Heart left ventricle (tissue), 16 donors: ENCODE results near the gene FOXD4L1. TPM values are rescaled to one million over a fixed set of nuclear protein-coding genes. Genes with fewer than 3 reads are reported as not detected.
A peak's percentile ranks its signal among the peaks of the same experiment; 100 is the strongest.
"Not testable (repeated sequence)": the region's sequence is repeated elsewhere in the genome, so short reads cannot be mapped to it uniquely, and the experiment has no call there.

Experiments
- ATAC-seq, 4 donors: fragments of 200-7000 bp; cut with Tn5 transposase; one replicate each; pipeline ENCODE4 v1.9.1; 2020 to 2022; ENCODE audit warnings: moderate library complexity in 4 of 4, mild to moderate bottlenecking in 3 of 4, moderate number of reproducible peaks in 1 of 4
- DNase-seq, 5 donors: peaks; one replicate each; pipeline ENCODE4 v3.0.0-alpha.2; 2020
- H3K27ac ChIP-seq, 12 donors: fragments of 200-600 bp; sonication (generic) in 4 of 12; one replicate each; pipeline versions ENCODE4 v1.5.0 to v1.8.0; 2016 to 2022; ENCODE audit warnings: mild to moderate bottlenecking in 2 of 12
- H3K27me3 ChIP-seq, 9 donors: fragments of 200-600 bp; sonication (generic) in 2 of 9; one replicate each; pipeline versions ENCODE4 v1.5.1 to v1.8.0; 2016 to 2022; ENCODE audit warnings: mild to moderate bottlenecking in 3 of 9
- H3K36me3 ChIP-seq, 9 donors: fragments of 200-600 bp; sonication (generic) in 2 of 9; one replicate each; pipeline versions ENCODE4 v1.5.0 to v1.8.0; 2018 to 2022; ENCODE audit warnings: mild to moderate bottlenecking in 2 of 9
- H3K4me1 ChIP-seq, 12 donors: fragments of 200-600 bp; sonication (generic) in 4 of 12; one replicate each; pipeline versions ENCODE4 v1.5.0 to v1.8.0; 2016 to 2022; ENCODE audit warnings: mild to moderate bottlenecking in 3 of 12
- H3K4me3 ChIP-seq, 12 donors: fragments of 200-600 bp; sonication (generic) in 4 of 12; one replicate each; pipeline versions ENCODE4 v1.5.0 to v1.8.0; 2017 to 2022; ENCODE audit warnings: mild to moderate bottlenecking in 9 of 12, moderate library complexity in 4 of 12
- H3K9me3 ChIP-seq, 12 donors: fragments of 200-600 bp; sonication (generic) in 4 of 12; one replicate each; pipeline versions ENCODE4 v1.5.0 to v1.8.0; 2016 to 2022; ENCODE audit warnings: mild to moderate bottlenecking in 1 of 12
- CTCF ChIP-seq, 12 donors: fragments of 200-600 bp; sonication (generic) in 4 of 12; IDR thresholded peaks; one replicate each; pipeline versions ENCODE4 v1.5.0 to v1.8.0; 2018 to 2022; ENCODE audit warnings: antibody characterized with exemption in 12 of 12, mild to moderate bottlenecking in 5 of 12
- WGBS, 4 donors: extraction: QIAGEN DNeasy Blood & Tissue Kit in 2 of 4; methylation state at CpG; one replicate each; pipeline versions ENCODE4 v1.1.5 to v1.1.7; 2013 to 2018; 5-methylcytosine and 5-hydroxymethylcytosine counted together
- intact Hi-C, 10 donors: fragments of 100-400 bp; cut with DNase I; formaldehyde crosslinking; loops; one replicate each; pipeline versions ENCODE4 v1.11.1 to v1.14.2; 2022
- polyA plus RNA-seq, 2 donors: library from polyadenylated mRNA; stranded (reverse); fragments of 200-250 nt; gene quantifications; one replicate each; pipeline ENCODE4 v1.2.3, GENCODE V29; 2013
- total RNA-seq, 9 donors: library from RNA; depleted of rRNA in 2 of 9; stranded (reverse); fragments of >200 nt in 2 of 9; fragmentation: NEBNext Ultra II Directional in 3 of 9; extraction: Animal tissue kit (Norgen Biotek cat#: 25700) in 3 of 9; gene quantifications; one replicate each; pipeline versions ENCODE4 v1.1.0 to v1.2.4, GENCODE V29; 2016 to 2023
- donor health status: ischemic (EF 13 %, LVEDD 7.1; RV severe dilation, severe dysfunction).
- donor health status: healthy with polysubstance abuse.
- donor health status: DM: no; HTN: yes; CAD: no.
- donor health status: DM: no; HTN: no; CAD: no.
- donor health status: ischemic (EF 25% LVEDD 6.9; RV normal size, moderate dysfunction).
- donor health status: ischemic (EF 25% LVEDD 5.7; RV mildly dilated, moderate dysfunction).
- donor health status: healthy.
- donor health status: DM: yes; HTN: yes; CAD: no.
- donor health status: ischemic (EF 35%, LVEDD 5.7; RV mildly dilated, moderate dysfunction).
- donor health status: nonischemic (EF 11% LVEDD 7.7; RV severe dilation, severe dysfunction).
- donor health status: DM: yes; HTN: yes; CAD: no.
- donor health status: PGD.
- donor health status: ischemic (EF 29% LVEDD 5.4; RV normal size, mild dysfunction).
- donor health status: nonischemic (EF 23%, LVEDD 6.1; RV moderate dilation, normal function).

Gene FOXD4L1
- total and polyA plus RNA-seq, 11 donors, result 0.08 to 0.10 (median 0.09) TPM; not detected in 8

DNA sequence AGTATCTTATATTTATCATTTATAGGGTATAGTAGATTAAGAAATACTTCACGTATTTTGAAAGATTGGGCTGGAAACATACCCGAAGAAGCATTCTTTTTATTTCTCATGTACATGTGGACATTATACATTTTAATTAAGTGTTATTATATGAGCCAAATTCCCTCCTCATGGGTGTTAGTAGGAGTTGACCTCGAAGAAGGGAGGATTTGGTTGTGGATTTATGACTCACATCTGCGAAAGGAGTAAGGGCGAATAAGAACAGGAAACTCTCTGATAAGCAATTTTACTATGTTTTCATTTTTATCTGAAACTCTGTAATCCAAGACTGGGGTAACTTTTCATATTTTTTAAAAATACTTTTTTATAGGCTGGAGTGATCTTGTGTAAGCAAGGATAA, 23.0 kb downstream of the FOXD4L1 start:
- DNase-seq, ATAC-seq, H3K36me3 ChIP-seq, H3K27ac ChIP-seq, H3K27me3 ChIP-seq, H3K9me3 ChIP-seq, H3K4me1 ChIP-seq, intact Hi-C loops, H3K4me3 ChIP-seq: not testable (repeated sequence)
- WGBS, 4 donors, result 69 to 90% (median 78%) methylated on average over 4 to 5 of the region's 5 CpGs

DNA sequence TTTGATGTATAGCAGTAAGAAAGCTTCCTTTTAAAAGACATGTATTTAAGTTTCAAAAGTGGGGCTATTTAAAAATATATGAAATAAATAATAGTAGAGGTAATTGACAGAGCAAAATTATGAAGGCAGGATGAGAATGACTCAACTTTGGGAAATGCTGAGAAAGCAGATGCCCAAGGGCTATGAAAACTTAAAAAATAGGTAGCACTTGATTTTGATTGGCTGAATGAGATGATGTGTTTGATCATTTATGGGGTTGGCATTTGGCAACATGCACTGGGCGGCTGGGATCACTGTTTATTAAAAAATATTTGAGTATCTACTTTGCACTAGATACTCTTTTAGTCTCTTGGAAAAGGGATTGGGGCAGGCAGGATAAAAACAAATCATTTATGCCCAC, 26.5 kb downstream of the FOXD4L1 start:
- intact Hi-C loops, H3K4me1 ChIP-seq, H3K9me3 ChIP-seq, ATAC-seq, H3K27me3 ChIP-seq, H3K36me3 ChIP-seq, H3K27ac ChIP-seq, DNase-seq, H3K4me3 ChIP-seq: not testable (repeated sequence)
- WGBS, 4 donors, result 71 to 84% (median 79%) methylated on average over 1 of the region's 1 CpG

DNA sequence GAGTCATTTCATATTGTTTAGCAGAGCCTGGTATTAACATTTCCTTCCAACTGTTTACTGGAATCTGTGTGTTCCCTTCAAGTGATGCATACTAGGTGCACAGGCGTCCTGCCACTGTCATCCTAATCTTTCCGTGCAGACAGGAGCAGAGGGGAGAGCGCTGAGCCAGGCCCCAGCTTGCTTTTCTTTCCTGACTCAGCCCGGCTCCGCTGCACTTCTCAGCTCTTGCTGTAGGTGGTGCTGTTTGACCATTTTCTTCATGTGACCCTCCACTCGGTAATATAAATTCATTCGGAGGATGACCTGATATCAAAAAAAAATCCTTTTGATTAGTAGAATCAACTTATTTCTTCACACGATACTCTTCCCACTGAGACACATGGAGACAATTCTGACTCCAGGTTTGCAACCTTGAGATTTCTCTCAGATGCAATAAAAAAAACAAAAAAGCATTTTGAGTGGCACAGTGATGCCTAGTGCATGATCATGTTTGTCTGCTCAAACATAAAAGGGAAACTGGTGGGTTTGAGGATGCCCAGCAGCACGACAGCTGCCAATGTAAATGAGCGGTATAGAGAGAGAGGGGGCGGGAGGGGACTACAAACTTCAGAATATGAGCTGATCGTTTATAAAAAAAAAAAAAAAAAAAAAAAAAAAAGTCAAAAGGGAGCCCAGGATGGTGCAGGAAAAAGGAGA, 29.0 kb downstream of the FOXD4L1 start:
- H3K27me3 ChIP-seq, H3K4me3 ChIP-seq, DNase-seq, H3K27ac ChIP-seq, intact Hi-C loops, H3K4me1 ChIP-seq, H3K9me3 ChIP-seq, H3K36me3 ChIP-seq: not testable (repeated sequence)
- ATAC-seq, result peak; percentile 73 to 93 (median 88)
- 6 to 20% (median 8%) methylated on average over 5 to 6 of the region's 12 CpGs for WGBS, 4 donors
- TF ChIP-seq CTCF (IDR thresholded peaks at IDR 0.05), result peak in 2 of 12 donors; percentile 12 to 24

DNA sequence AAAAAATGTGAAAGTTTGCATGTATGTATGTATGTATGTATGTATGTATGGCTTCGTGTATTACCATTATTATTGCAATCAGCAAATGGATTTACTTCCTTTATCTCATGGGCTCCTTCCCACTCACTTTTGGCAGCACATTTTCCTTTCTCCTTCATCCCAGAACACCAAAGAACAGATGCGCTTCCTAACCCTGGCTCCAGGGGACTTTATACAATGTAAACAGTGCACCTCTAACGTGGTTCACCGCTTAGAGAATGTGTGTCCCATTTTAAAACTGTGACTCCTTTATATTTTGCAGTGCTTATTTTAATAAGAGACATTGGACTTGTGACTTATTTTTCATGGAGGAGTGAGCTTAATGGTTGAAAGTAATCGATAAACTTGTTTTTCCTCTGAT, 29.7 kb downstream of the FOXD4L1 start:
- H3K4me3 ChIP-seq, H3K27ac ChIP-seq, H3K9me3 ChIP-seq, ATAC-seq, intact Hi-C loops, DNase-seq, H3K4me1 ChIP-seq, H3K36me3 ChIP-seq, H3K27me3 ChIP-seq: not testable (repeated sequence)
- 43 to 72% (median 53%) methylated on average over 4 to 5 of the region's 5 CpGs for WGBS, 4 donors

DNA sequence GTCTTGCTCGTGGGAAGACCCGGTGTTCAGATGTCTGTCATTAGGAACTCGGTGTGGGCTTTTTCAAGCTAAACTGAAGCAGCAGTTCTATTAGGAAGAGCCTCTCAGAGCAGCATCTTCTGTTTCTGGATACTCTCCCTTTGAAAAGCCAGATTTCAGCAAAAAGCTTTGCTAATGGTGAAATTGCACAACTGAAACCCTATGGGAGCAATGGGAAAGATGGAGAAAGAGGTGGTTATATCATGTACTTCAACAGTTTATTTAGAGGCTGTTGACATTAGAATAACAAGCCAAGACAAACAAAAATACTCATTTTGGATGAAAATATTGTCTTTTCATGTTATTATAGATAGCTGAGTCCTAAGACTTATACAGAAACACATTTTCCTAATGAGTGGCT, 30.4 kb downstream of the FOXD4L1 start:
- intact Hi-C loops, H3K4me1 ChIP-seq, H3K9me3 ChIP-seq, DNase-seq, H3K27me3 ChIP-seq, H3K36me3 ChIP-seq, H3K4me3 ChIP-seq, H3K27ac ChIP-seq: not testable (repeated sequence)
- peak in 1 of 4 donors; percentile 28 for ATAC-seq
- 54 to 100% (median 77%) methylated on average over 2 to 3 of the region's 3 CpGs for WGBS, 4 donors

- intact Hi-C loops, H3K27ac ChIP-seq, H3K27me3 ChIP-seq, DNase-seq, H3K4me3 ChIP-seq, H3K36me3 ChIP-seq, H3K4me1 ChIP-seq, ATAC-seq, H3K9me3 ChIP-seq: not testable (repeated sequence)
- WGBS, 4 donors, result 57 to 89% (median 71%) methylated on average over 1 of the region's 4 CpGs; no CpG with 5 or more reads in 1 of the 4 donors
Observed at GRCh38 chr2:113532991-113533390, 34.5 kb downstream of the FOXD4L1 start.

DNA sequence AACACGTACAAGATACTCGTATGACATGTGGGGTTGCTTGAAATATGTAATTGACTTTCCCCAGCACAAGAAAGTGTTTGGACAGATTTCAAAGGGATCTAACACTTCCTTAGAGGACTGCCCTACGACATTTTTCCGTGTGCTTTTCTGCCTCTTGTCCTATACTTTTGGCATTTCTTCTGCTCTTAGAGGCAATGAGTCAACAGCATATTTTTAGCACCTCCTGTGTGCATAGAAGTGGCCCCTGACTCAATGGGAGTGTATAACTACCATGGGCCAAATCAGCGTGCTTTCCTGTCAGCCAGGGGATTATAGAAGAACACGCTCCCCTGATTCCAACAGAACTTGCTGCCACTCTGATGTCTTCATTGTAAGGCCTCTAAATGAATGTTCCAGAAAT, 38.1 kb downstream of the FOXD4L1 start:
- intact Hi-C loops, H3K4me1 ChIP-seq, H3K9me3 ChIP-seq, H3K4me3 ChIP-seq, H3K36me3 ChIP-seq, DNase-seq, H3K27ac ChIP-seq, H3K27me3 ChIP-seq: not testable (repeated sequence)
- peak in 3 of 4 donors; percentile 20 to 62 (median 62) for ATAC-seq
- WGBS, 4 donors, result 48 to 57% (median 55%) methylated on average over 6 of the region's 6 CpGs

DNA sequence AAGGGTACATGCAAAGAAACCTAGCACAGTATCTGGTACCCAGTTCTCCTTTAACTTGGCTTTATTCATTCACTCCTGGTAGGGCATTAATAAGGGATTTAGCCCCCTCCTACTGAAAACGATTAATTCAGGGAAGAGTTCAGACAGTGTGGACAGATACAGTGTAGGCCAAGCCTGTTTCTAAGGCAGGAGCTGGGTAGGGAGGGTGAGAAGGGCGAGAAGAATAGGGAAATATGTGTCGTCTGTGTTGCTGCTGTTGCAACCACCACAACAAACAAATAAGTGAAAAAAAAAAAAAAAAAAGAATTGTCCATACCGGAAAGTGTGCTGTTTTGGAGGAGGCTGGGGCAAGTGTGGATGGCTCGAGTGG, 42.4 kb downstream of the FOXD4L1 start:
- H3K27me3 ChIP-seq, H3K9me3 ChIP-seq, H3K36me3 ChIP-seq, DNase-seq, intact Hi-C loops, H3K4me1 ChIP-seq: not testable (repeated sequence)
- H3K27ac ChIP-seq, result peak overlapping the region in 2 of 12 donors; percentile 75 to 92
- peak overlapping the region in 2 of 12 donors; percentile 59 to 64 for H3K4me3 ChIP-seq
- ATAC-seq, result peak in 3 of 4 donors; percentile 16 to 53 (median 25)
- 10 to 30% (median 20%) methylated on average over 3 to 5 of the region's 5 CpGs for WGBS, 4 donors

GRCh38 chr2:113541204-113541975, 42.9 kb downstream of the FOXD4L1 start:
- H3K4me3 ChIP-seq, result peak overlapping the region; percentile 39 to 83 (median 64)
- peak; percentile 56 to 78 (median 76) for ATAC-seq
- H3K27me3 ChIP-seq, H3K4me1 ChIP-seq, intact Hi-C loops, H3K36me3 ChIP-seq, H3K9me3 ChIP-seq: not testable (repeated sequence)
- H3K27ac ChIP-seq, result peak overlapping the region; percentile 36 to 92 (median 77)
- DNase-seq, result peak; percentile 37 to 75 (median 41)
- WGBS, 4 donors, result 1% methylated on average over 20 to 71 of the region's 71 CpGs
